ENCODE measurements around the gene STIM2. TPM values are rescaled to one million over a fixed set of nuclear protein-coding genes. Genes with fewer than 3 reads are reported as not detected.

The STIM2 gene
- total and polyA plus RNA-seq, 9 of the 15 experiments (the other 6 are each of a cell fraction or from before 2014, with no cell fraction given) = 7.2 to 26.8 (median 15.4) TPM

GRCh38 chr4:26952891-26953290, 92.2 kb downstream of the STIM2 start:
- no peak overlapping the region for H3K27ac ChIP-seq (ENCODE audit: extremely low read depth, low read depth, low read length)

More at GRCh38 chr4:26952891-26953290, 92.2 kb downstream of the STIM2 start:
- TF ChIP-seq PTRF (tag; IDR thresholded peaks at IDR 0.05) (no peak), ATF1 (CRISPR knock-in tag; IDR thresholded peaks at IDR 0.05) (no peak), ATF1 (tag; IDR thresholded peaks at IDR 0.05) (no peak), ZNF79 (CRISPR knock-in tag; IDR thresholded peaks at IDR 0.05; ENCODE audit: low read depth) (no peak), RB1 (IDR thresholded peaks at IDR 0.05; ENCODE audit: low read depth) (no peak), ZNF184 (CRISPR knock-in tag; IDR thresholded peaks at IDR 0.05) (no peak), TCF7 (IDR thresholded peaks at IDR 0.05; ENCODE audit: borderline replicate concordance) (no peak), SP1 (CRISPR knock-in tag; IDR thresholded peaks at IDR 0.05) (no peak), RUNX1 (IDR thresholded peaks at IDR 0.05; ENCODE audit: low read depth) (no peak), GATAD2B (IDR thresholded peaks at IDR 0.05; ENCODE audit: borderline replicate concordance) (no peak), MYC (IDR thresholded peaks at IDR 0.05; ENCODE audit: low read depth, low read length) (no peak), MYC (CRISPR knock-in tag; IDR thresholded peaks at IDR 0.05; ENCODE audit: borderline replicate concordance, low read depth) (no peak)
- TF ChIP-seq, protein P1, sequence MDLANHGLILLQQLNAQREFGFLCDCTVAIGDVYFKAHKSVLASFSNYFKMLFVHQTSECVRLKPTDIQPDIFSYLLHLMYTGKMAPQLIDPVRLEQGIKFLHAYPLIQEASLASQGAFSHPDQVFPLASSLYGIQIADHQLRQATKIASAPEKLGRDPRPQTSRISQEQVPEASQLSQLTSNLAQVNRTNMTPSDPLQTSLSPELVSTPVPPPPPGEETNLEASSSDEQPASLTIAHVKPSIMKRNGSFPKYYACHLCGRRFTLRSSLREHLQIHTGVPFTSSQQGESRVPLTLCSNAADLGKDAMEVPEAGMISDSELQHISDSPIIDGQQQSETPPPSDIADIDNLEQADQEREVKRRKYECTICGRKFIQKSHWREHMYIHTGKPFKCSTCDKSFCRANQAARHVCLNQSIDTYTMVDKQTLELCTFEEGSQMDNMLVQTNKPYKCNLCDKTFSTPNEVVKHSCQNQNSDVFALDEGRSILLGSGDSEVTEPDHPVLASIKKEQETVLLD (IDR thresholded peaks at IDR 0.05) = no peak
- TF ChIP-seq, protein P2, sequence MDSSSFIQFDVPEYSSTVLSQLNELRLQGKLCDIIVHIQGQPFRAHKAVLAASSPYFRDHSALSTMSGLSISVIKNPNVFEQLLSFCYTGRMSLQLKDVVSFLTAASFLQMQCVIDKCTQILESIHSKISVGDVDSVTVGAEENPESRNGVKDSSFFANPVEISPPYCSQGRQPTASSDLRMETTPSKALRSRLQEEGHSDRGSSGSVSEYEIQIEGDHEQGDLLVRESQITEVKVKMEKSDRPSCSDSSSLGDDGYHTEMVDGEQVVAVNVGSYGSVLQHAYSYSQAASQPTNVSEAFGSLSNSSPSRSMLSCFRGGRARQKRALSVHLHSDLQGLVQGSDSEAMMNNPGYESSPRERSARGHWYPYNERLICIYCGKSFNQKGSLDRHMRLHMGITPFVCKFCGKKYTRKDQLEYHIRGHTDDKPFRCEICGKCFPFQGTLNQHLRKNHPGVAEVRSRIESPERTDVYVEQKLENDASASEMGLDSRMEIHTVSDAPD (CRISPR knock-in tag; IDR thresholded peaks at IDR 0.05) = no peak
- Histone ChIP-seq H3K36me3 (ENCODE audit: control insufficient read depth, insufficient read depth, low read length) (no peaks in the 10 kb centered on the region), H3K79me2 (ENCODE audit: control insufficient read depth, insufficient read depth, low read length) (no peaks in the 10 kb centered on the region), H3K27me3 (ENCODE audit: control insufficient read depth in 2 of 2, insufficient read depth in 2 of 2, low read length in 2 of 2) (no peaks in the 10 kb centered on the region), H3K9me3 (replicated peaks; ENCODE audit: control insufficient read depth, insufficient read depth, low read depth, low read length) (no peaks in the 10 kb centered on the region), H2AFZ (ENCODE audit: low read depth, low read length) (no peak overlapping the region), H3K4me2 (ENCODE audit: insufficient read depth, low read length) (no peak overlapping the region), H3K4me1 (replicated peaks in 1 of 2; ENCODE audit: control insufficient read depth in 2 of 2, insufficient read depth in 2 of 2, low read length in 2 of 2) (no peaks in the 10 kb centered on the region; a peak in 1 of 5 replicates), H3K4me3 (no peak overlapping the region), H3K9ac (ENCODE audit: insufficient read depth in 1 of 2, low read depth in 2 of 2, low read length in 2 of 2) (no peak overlapping the region), H4K20me1 (replicated peaks; ENCODE audit: control insufficient read depth, insufficient read depth, low read length) (no peaks in the 10 kb centered on the region), H3K9me1 (ENCODE audit: control insufficient read depth, insufficient read depth, low read length) (no peaks in the 10 kb centered on the region)
- 86% methylated on average over 2 of the region's 2 CpGs for WGBS (ENCODE audit: insufficient coverage, low coverage, missing lambda C conversion rate)
- CTCF ChIA-PET (ENCODE audit: low intra/inter-chr PET ratio) = no interaction called here
- POLR2A ChIA-PET = no interaction called here
- no peak for ATAC-seq
- BruUV-seq (replicated peaks) = no TSS peak
- peak; percentile 11 for FAIRE-seq
- no peak for DNase-seq (ENCODE audit: extremely low read depth in 1 of 4, low spot score in 3 of 4)
- intact Hi-C loops (cut with micrococcal nuclease) (no loop called here), in situ Hi-C loops (cut with MboI) (no loop called here)

Data from K562 (cell line).